Cardiac fibroblast (primary cell): Measurements from ENCODE around the gene IRF1.

ENCODE experiments used
- DNase-seq, 2 donors: peaks; one replicate each; pipeline versions ENCODE4 v3.0.0 to v3.0.0-alpha.2; 2010; ENCODE audit warnings: low read depth in 2 of 2
- H3K4me3 ChIP-seq, 2 donors: replicated peaks in 1 of 2; 1 replicate in 1 of 2; 2 replicates in 1 of 2; pipeline ENCODE4 v1.5.1; 2011; ENCODE audit warnings: low read depth in 2 of 2, low read length in 2 of 2, mild to moderate bottlenecking in 2 of 2, moderate library complexity in 1 of 2
- CTCF ChIP-seq: IDR thresholded peaks from one replicate; pipeline ENCODE4 v1.5.1; 2011; ENCODE audit warnings: low read depth, mild to moderate bottlenecking, low read length, inconsistent platforms

The IRF1 gene

GRCh38 chr5:132455614-132456115, 34.9 kb downstream of the IRF1 start:
- no peak for TF ChIP-seq CTCF
- no peak overlapping the region for H3K4me3 ChIP-seq
- DNase-seq: no peak

GRCh38 chr5:132454361-132454760, 36.2 kb downstream of the IRF1 start:
- TF ChIP-seq CTCF: no peak
- H3K4me3 ChIP-seq: no peak overlapping the region
- no peak for DNase-seq

- H3K4me3 ChIP-seq: no peak overlapping the region
- no peak for DNase-seq
- no peak for TF ChIP-seq CTCF
Measured at GRCh38 chr5:132451387-132451786, 39.2 kb downstream of the IRF1 start.

GRCh38 chr5:132449060-132449459, 41.5 kb downstream of the IRF1 start:
- DNase-seq: no peak
- TF ChIP-seq CTCF: no peak
- H3K4me3 ChIP-seq: no peak overlapping the region

- TF ChIP-seq CTCF: no peak
- no peak for DNase-seq
- H3K4me3 ChIP-seq: no peak overlapping the region
Measured at GRCh38 chr5:132447196-132447595, 43.4 kb downstream of the IRF1 start.

- peak; percentile 77 to 94 for DNase-seq
- no peak for TF ChIP-seq CTCF
- no peak overlapping the region for H3K4me3 ChIP-seq
Measured at GRCh38 chr5:132446621-132447020, 44.0 kb downstream of the IRF1 start.

- no peak for TF ChIP-seq CTCF
- no peak overlapping the region for H3K4me3 ChIP-seq
- DNase-seq: peak in 1 of 2 donors; percentile 31
Measured at GRCh38 chr5:132445930-132446329, 44.6 kb downstream of the IRF1 start.
